D721Med (cell line): ENCODE data around the gene ZFAND3.
A peak's percentile ranks its signal among the peaks of the same experiment; 100 is the strongest.

Source experiments
- DNase-seq: peaks from one replicate; pipeline ENCODE4 v3.0.0; 2011; ENCODE audit warnings: low spot score; ENCODE audit not compliant: insufficient read length
- FAIRE-seq: peaks from 2 replicates; lab custom pipeline; 2011; peaks lifted over from hg19 to GRCh38; lab: Jason Lieb, UNC
- TF ChIP-seq, protein P1 (sequence below): IDR thresholded peaks from 2 replicates; pipeline ENCODE4 v1.5.1; 2012; ENCODE audit warnings: mild to moderate bottlenecking, control low read depth; ENCODE audit not compliant: insufficient read depth; ENCODE audit errors: missing control alignments

Gene ZFAND3

DNA sequence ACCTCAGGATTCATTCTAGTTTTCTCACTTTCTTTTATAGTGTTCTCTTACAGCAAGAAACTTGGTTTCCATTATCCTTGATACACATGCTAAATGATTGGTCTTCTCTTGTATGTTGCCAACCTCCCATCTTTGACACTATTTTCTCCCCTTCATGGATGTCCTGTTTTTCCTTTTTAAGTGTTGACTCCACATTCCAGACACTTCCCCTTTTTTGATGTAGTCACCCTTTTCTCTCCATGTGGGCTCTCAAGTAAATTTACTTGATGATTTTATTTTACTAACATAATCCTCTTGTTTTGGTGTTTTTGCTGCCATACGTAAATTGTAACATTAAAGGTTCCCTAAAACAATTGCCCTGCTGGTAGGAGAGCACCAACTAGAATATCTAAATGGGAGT is 148.1 kb downstream of the ZFAND3 start:
- no peak for DNase-seq
- TF ChIP-seq, protein P1, sequence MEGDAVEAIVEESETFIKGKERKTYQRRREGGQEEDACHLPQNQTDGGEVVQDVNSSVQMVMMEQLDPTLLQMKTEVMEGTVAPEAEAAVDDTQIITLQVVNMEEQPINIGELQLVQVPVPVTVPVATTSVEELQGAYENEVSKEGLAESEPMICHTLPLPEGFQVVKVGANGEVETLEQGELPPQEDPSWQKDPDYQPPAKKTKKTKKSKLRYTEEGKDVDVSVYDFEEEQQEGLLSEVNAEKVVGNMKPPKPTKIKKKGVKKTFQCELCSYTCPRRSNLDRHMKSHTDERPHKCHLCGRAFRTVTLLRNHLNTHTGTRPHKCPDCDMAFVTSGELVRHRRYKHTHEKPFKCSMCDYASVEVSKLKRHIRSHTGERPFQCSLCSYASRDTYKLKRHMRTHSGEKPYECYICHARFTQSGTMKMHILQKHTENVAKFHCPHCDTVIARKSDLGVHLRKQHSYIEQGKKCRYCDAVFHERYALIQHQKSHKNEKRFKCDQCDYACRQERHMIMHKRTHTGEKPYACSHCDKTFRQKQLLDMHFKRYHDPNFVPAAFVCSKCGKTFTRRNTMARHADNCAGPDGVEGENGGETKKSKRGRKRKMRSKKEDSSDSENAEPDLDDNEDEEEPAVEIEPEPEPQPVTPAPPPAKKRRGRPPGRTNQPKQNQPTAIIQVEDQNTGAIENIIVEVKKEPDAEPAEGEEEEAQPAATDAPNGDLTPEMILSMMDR, result no peak
- no peak for FAIRE-seq

GRCh38 chr6:37971266-37971665 is 151.7 kb downstream of the ZFAND3 start:
- TF ChIP-seq, protein P1, result no peak
- DNase-seq, result no peak
- FAIRE-seq, result no peak

GRCh38 chr6:37971711-37972390 is 152.3 kb downstream of the ZFAND3 start:
- FAIRE-seq (no peak), DNase-seq (no peak)
- TF ChIP-seq, protein P1, result no peak

DNA sequence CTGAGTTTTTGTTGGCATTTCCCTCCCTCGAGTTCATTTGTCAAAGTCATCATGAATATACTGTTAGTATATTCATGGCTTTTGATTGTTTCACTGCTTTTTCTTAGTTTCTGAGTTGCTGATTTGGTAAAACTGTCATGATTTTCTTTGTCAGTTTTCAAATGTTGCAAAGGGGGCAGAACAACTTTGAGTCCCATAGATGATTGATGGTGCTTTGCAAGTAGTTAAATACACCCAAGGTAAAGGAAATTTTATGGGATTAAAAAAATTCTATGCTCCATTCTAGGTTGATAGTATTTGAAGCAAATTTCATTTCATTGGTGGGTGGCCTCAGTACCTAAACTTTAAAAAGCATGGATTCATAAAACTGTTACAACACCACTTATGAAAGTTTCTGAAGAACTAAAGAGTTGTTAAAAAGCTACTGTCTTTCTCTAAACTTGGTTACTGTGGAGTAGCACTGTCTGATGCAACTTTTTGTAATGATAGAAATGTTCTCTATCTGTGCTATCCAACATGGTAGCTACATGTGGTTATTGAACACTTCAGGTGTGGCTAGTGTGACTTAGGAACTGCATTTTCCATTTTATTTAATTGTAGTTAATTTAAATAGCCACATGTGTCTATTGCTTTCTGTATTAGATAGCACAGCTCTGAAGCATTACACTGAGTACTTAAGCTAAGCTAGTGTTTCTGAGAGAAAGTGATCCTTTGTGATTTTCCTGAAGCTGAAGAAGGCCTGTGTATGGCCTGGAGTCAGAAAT is 153.6 kb downstream of the ZFAND3 start:
- DNase-seq (no peak), FAIRE-seq (peak; percentile 11)
- TF ChIP-seq, protein P1, result no peak

GRCh38 chr6:37974381-37974780 is 154.9 kb downstream of the ZFAND3 start:
- TF ChIP-seq, protein P1, result no peak
- no peak for FAIRE-seq
- DNase-seq, result no peak

GRCh38 chr6:37974943-37975342 is 155.4 kb downstream of the ZFAND3 start:
- no peak for DNase-seq
- TF ChIP-seq, protein P1, result no peak
- FAIRE-seq, result peak; percentile 69

- FAIRE-seq (no peak), DNase-seq (no peak)
- TF ChIP-seq, protein P1, result no peak
These were observed 158.2 kb downstream of the ZFAND3 start for GRCh38 chr6:37977715-37978114.
